Umbilical cord (tissue), 2 donors: Measurements from ENCODE around the gene PHB1. TPM values are rescaled to one million over a fixed set of nuclear protein-coding genes. Genes with fewer than 3 reads are reported as not detected.
A peak's percentile ranks its signal among the peaks of the same experiment; 100 is the strongest.
"Not testable (repeated sequence)": the region's sequence is repeated elsewhere in the genome, so short reads cannot be mapped to it uniquely, and the experiment has no call there.

Source experiments
- DNase-seq: peaks from one replicate; pipeline ENCODE4 v3.0.0-alpha.2; 2015; ENCODE audit warnings: low spot score
- total RNA-seq: library from RNA; depleted of rRNA; stranded (reverse); fragments of >200 nt; gene quantifications from one replicate; pipeline ENCODE4 v1.2.3, GENCODE V29; 2014; ENCODE audit warnings: low replicate concordance; ENCODE audit not compliant: insufficient read depth

The PHB1 gene
- total RNA-seq, 1 donor from 2014 or later, result 53.9 TPM

DNA sequence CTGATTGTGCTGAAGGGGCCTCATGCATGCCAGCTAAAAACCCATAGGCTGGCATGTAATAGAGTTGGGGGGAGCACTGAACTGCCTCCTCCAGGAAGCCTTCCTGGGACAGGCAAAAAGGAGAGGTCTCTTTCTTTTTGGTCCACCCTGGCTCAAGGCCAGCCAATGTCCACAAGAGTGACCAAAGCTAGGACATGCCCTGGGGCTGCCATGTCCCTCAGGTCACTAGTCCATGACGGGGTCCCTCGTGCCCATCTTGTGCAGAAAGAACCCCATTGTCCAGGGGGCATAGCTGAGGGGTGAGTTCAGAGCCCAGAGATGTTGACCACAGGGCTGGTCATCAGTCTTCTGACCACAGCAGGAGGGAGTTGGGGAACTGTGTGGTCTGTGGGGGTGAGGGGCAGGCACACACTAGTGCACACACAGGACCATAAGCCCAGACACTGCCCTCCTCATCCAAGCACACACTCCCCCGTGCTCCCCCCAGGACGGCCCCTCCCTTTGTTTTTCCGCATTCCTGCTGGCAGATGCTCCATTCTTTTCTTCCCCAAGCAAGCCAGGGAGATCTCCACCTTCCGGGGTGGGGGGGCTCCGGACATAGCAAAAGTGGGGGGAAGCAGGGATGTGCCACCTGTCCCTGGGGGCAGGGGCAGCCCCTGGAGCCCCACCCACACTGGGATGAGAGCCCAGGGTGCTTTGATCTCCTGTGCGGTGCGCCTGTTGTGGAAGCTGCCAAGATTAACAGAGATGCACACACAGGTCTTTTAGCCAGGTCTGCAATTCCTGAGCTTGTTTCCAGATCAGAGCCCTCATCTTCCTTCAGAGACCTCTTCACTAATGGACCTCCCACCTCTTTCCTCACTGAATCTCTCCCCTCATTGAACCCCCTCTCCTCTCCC is 25.2 kb upstream of the PHB1 start:
- DNase-seq, result no peak

DNA sequence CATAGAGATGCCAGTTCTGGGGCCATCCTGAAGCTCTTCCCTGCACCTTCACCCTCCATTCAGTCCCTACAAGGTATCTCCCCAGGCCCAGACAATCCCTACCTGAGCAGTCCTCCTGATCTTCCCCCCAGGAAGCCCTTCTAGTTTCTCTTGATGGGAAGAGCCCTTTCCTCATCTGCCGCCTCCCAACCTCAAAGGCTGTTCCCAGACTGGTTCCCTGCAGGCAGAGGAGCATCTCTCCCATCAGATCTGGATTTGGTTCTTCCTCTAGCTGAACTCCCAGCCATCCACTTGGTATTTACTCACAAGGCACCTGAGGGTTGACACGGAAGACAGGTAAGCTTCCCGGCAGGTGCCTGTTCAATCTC is 24.6 kb upstream of the PHB1 start:
- DNase-seq, result no peak

DNA sequence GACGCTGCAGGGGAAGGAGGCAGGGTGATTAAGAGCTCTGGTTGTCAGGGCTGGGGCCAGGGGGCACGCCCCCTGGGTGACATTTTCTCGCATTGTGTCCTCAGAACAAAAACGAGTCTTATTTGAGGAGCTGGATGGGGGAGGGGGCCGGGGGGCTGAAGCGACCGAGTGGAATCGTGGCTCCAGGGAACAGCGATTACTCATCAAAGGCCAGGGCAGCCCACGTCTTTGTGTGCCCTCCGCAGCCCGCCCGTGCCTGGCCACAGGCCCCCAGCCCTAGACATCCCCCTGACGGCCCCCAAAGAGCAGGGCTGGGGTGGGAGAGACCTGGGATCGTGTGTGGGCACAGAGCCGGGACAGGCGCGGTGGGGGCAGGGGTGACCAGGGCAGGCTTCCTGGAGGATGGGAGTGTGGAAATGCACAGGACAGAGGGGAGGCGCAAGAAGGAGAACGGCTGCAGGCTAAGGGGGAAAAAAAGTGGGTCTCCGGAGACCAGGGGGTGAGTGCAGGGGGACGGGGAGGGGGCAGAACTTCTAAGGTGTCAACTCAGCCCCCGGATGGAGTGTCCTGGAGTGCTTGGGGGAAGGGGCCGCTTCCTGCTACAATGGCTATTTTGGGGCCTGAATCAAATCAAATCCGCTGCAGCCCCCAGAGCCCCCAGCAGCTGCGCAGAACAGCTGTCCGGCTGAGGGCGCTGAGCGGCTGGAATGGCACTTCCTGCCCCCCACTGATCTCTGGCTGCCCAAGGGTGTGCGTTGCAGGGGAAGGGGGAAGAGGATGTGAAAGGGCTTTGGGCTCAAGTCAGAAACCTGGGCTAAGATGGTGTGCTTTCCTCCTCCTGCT is 24.0 kb upstream of the PHB1 start:
- no peak for DNase-seq

- DNase-seq, result no peak
Measured at GRCh38 chr17:49437696-49438435, 23.2 kb upstream of the PHB1 start.

- DNase-seq, result no peak
Measured at GRCh38 chr17:49436174-49436573, 21.5 kb upstream of the PHB1 start.

DNA sequence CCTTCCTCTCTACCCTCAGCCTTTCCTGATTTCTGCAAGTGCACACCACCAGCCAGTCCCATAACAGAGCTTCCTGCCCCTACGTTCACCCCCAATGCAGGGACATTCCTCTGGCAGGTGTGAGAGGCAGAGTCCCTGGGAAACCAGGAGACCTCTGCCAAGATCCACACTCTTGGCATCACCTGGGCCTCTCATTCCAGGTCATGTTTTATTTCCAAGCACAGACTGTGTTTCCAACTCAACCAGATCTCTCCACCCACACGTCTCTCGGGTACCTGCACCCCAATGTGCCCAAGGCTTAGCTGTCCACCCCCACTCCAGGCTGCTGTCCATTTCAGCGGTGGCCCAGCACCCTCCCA is 21.0 kb upstream of the PHB1 start:
- DNase-seq, result no peak

DNA sequence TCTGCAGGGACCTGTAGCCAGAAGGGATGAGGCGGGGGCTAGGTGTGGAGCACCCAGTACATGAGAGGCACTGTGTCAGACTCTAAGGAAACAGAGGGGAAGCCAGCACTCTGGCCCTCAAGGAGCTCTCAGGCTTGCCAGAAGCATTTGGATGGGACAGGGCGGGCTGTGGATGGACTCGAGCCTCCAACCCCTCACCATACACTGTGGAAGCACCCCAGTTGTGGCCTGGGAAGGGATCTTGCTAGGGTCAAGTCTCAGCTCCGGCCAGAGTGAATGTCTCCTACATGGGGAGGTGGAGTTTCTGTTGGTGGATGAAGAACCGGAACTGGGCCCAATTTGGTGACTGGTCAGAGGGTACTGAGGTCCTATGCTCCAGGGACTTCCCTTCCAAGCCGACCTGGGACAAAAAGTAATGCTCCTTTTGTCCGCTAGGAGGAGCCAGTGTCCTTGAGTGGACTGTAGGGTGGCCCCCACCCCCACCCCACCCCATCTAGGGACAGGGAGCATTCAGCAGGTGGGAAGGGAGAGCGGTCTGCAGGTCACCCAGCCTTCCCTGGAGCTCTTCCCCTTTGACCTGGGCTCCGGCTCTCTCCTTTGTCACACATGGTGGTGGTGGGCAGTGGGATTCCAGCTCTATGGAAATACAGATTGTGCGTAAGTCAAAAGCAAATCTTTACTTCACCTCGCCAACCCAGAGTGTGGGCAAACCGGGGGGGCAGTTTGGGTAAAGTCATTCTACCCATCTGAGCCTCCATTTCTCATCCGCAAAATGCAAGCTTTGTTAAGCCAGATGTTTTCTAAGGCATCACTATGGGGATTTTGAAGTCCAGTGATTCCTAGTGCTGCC is 20.4 kb upstream of the PHB1 start:
- peak; percentile 52 for DNase-seq

DNA sequence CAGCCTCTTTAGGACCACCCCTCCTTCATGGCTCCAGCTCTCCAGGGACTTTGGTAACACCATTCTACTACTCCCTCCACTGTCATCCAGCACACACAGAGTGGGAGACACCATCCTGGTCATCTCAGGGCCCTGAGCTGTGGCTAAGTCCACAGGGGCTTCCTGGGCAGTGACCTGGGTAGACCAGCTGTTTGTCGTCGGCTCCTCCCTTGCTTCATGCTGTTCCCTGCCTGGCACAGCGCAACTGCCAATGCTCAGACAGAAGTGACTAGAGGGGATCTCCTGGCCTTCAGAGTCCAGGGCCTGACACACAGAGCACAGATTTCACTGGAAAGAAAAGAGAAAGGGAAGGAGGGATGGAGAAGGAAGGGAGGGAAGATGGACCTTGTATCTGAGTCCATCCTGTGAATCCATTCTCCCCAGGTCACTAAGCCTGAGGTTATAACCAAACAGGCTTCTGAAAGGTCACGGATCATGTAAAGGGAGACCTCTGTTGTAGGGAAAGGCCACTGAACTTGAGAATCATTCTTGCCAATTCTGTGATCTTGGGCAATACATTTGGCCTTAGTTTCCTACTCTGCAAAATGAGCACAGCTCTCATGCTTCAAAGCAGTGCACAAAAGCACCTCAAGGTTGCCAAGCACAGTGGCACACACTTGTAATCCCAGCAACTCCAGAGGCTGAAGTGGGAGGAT is 18.5 kb upstream of the PHB1 start:
- no peak for DNase-seq

DNA sequence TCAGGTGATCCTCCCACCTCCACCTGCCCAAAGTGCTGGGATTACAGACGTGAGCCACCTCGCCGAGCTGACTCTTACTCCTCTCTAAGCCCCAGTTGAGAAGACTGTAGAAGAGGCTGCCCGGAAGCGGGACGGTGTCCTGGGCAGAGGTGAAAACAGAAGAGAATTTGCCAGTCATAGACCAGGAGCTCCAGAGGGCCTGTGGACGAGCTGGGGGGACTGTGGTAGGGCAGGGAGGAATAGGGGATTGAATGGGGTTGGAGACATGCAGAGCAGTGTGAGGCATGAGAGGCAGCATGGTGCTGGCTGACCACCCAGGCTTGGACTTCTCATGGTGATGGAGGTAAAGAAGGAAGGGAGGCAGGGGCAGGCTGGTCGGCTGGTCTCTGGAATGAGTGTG is 17.1 kb upstream of the PHB1 start:
- no peak for DNase-seq

- DNase-seq, result no peak
Measured at GRCh38 chr17:49425004-49425286, 10.3 kb upstream of the PHB1 start.

GRCh38 chr17:49424276-49425003 is 9.8 kb upstream of the PHB1 start:
- not testable (repeated sequence) for DNase-seq

DNA sequence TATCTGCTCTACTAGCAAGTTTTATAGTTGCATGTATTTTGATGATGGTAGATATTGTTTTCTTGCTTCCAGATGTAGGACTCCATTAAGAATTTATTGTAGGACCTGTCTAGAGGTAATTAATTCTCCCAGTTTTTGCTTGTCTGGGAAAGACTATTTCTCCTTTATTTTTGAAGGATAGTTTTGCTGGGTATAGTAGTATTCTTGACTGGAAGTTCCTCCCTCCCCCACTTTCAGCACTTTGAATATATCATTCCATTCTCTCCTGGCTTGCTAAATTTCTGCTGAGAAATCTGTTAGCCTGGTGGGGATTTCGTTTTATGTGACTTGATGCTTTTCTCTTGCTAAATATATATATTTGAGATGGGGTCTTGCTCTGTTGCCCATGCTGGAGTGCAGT is 8.0 kb upstream of the PHB1 start:
- no peak for DNase-seq

DNA sequence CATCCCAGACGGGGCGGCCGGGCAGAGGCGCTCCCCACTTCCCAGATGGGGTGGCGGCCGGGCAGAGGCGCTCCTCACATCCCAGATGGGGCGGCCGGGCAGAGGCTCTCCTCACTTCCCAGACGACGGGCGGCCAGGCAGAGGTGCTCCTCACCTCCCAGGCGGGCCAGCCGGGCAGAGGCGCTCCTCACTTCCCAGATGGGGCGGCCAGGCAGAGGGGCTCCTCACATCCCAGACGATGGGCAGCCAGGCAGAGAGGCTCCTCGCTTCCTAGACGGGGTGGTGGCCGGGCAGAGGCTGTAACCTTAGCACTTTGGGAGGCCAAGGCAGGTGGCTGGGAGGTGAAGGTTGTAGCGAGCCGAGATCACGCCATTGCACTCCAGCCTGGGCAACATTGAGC is 5.1 kb upstream of the PHB1 start:
- DNase-seq, result not testable (repeated sequence)

DNA sequence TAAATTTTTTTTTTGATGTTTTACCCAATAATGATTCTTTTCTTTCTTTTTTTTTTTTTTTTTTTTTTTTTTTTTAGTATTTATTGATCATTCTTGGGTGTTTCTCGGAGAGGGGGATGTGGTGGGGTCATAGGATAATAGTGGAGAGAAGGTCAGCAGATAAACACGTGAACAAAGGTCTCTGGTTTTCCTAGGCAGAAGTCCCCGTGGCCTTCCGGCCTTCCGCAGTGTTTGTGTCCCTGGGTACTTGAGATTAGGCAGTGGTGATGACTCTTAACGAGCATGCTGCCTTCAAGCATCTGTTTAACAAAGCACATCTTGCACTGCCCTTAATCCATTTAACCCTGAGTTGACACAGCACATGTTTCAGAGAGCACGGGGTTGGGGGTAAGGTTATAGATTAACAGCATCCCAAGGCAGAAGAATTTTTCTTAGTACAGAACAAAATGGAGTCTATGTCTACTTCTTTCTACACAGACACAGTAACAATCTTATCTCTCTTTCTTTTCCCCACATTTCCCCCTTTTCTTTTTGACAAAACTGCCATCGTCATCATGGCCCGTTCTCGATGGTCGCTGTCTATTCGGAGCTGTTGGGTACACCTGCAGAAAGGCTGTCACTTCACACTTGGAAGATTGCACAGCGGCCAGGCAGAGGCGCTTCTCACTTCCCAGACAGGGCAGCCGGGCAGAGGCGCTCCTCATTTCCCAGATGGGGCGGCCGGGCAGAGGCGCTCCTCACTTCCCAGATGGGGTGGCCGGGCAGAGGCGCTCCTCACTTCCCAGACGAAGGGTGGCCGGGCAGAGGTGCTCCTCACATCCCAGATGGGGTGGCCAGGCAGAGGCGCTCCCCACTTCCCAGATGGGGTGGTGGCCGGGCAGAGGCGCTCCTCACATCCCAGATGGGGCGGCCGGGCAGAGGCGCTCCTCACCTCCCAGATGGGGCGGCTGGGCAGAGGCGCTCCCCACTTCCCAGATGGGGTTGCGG is 4.4 kb upstream of the PHB1 start:
- DNase-seq, result not testable (repeated sequence)

DNA sequence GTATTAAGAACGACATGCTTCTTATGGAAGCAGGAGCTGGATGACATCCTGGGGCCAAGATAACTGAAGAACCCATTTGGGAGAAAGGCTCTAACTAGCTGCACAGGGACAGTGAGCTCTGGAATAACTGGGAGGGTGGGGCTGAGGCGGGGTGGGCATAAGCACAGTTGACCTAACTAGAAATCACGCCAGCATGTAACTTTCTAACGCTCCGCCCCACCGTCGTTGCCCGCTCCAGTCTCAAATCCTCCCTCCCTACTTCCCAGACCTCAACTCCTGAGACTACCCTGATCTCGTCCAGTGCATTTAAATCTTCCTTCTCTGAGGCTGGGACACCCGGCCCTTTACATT is 436 bp downstream of the PHB1 start:
- no peak for DNase-seq

GRCh38 chr17:49409066-49409465 is 5.6 kb downstream of the PHB1 start:
- no peak for DNase-seq

DNA sequence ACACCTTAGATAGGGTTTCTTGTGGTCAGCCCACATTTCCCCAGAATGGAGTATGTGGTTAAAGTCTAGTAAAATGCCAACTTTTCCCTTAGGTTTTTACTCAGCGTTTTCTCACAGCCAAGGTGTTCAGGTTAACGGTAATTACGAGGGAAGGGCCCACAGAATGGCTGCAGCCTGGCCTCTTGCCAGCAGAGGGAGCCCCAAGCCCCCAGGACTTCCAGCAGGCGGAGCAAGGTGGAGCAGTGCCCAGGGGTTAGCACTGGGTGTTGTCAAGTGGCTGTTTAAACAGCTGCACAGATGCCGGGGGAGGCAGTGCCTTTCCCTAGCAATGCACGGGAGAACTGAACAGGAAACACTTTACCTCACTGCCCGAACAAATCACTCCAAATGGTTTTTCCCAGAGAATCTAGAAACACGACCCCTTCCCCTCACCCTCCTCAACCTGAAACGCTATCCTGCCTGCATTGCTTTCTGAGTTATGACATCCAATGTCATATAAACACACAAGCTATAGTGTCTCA is 6.6 kb downstream of the PHB1 start:
- DNase-seq, result peak; percentile 72

DNA sequence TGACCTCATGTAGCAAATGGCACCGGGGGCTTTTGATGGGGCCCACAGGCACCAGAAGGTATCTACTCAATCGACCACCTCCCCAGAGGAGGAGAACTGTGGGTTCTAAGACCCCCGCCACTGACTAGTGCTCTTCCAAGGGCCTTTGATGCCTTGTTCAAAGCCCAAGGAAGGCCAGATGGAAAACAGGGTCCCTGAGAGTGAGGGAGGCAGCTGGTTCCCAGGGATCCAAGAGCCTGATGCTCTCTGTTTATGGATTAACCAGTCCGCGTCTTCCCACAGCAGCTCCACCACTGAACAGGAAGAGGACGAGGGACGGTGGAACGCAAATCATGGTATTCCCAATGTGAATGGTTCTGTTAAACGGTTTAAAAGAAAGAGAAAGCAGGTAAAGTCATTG is 7.6 kb downstream of the PHB1 start:
- DNase-seq, result no peak
